ENCODE data around the gene RANBP1. TPM values are rescaled to one million over a fixed set of nuclear protein-coding genes. Genes with fewer than 3 reads are reported as not detected.
"Not testable (repeated sequence)": the region's sequence is repeated elsewhere in the genome, so short reads cannot be mapped to it uniquely, and the experiment has no call there.

Gene RANBP1
- total RNA-seq, 1 donor, result 90.5 TPM

GRCh38 chr22:20148414-20148813, 32.5 kb downstream of the RANBP1 start:
- no peak for DNase-seq (ENCODE audit: low read depth in 2 of 3, low spot score in 2 of 3)

GRCh38 chr22:20149257-20150250, 33.6 kb downstream of the RANBP1 start:
- DNase-seq (ENCODE audit: low read depth in 2 of 3, low spot score in 2 of 3), result no peak

- no peak for DNase-seq (ENCODE audit: low read depth in 2 of 3, low spot score in 2 of 3)
Measured at GRCh38 chr22:20150381-20151275, 34.7 kb downstream of the RANBP1 start, which contains the start of gene CCDC188. TSS of gene CCDC188 (minus strand) at chr22:20151055. CDS start at chr22:20150986, 69 bp downstream.

- DNase-seq (ENCODE audit: low read depth in 2 of 3, low spot score in 2 of 3), result no peak
Measured at GRCh38 chr22:20151276-20151588, 35.3 kb downstream of the RANBP1 start.

GRCh38 chr22:20152464-20152890, 36.6 kb downstream of the RANBP1 start:
- DNase-seq (ENCODE audit: low read depth in 2 of 3, low spot score in 2 of 3), result no peak

GRCh38 chr22:20153945-20154344, 38.0 kb downstream of the RANBP1 start:
- DNase-seq (ENCODE audit: low read depth in 2 of 3, low spot score in 2 of 3), result no peak

GRCh38 chr22:20154602-20155187, 38.8 kb downstream of the RANBP1 start:
- no peak for DNase-seq (ENCODE audit: low read depth in 2 of 3, low spot score in 2 of 3)

- peak in 2 of 3 donors; percentile 57 to 69 for DNase-seq (ENCODE audit: low read depth in 2 of 3, low spot score in 2 of 3)
Measured at GRCh38 chr22:20155330-20156041, 39.6 kb downstream of the RANBP1 start.

GRCh38 chr22:20156042-20156389, 40.1 kb downstream of the RANBP1 start:
- DNase-seq (ENCODE audit: low read depth in 2 of 3, low spot score in 2 of 3), result no peak

GRCh38 chr22:20156611-20157429, 40.9 kb downstream of the RANBP1 start:
- DNase-seq (ENCODE audit: low read depth in 2 of 3, low spot score in 2 of 3), result peak; percentile 75 to 87 (median 85)

GRCh38 chr22:20157430-20158183, 41.7 kb downstream of the RANBP1 start:
- no peak for DNase-seq (ENCODE audit: low read depth in 2 of 3, low spot score in 2 of 3)

- peak in 1 of 3 donors; percentile 50 for DNase-seq (ENCODE audit: low read depth in 2 of 3, low spot score in 2 of 3)
Measured at GRCh38 chr22:20158391-20159036, 42.6 kb downstream of the RANBP1 start.

- peak in 2 of 3 donors; percentile 81 to 97 for DNase-seq (ENCODE audit: low read depth in 2 of 3, low spot score in 2 of 3)
Measured at GRCh38 chr22:20159076-20159475, 43.2 kb downstream of the RANBP1 start.

GRCh38 chr22:20159531-20159930, 43.6 kb downstream of the RANBP1 start:
- not testable (repeated sequence) for DNase-seq (ENCODE audit: low read depth in 2 of 3, low spot score in 2 of 3)

- DNase-seq (ENCODE audit: low read depth in 2 of 3, low spot score in 2 of 3), result no peak
Measured at GRCh38 chr22:20160041-20160440, 44.1 kb downstream of the RANBP1 start.

GRCh38 chr22:20164863-20165262, 49.0 kb downstream of the RANBP1 start:
- no peak for DNase-seq (ENCODE audit: low read depth in 2 of 3, low spot score in 2 of 3)

- DNase-seq (ENCODE audit: low read depth in 2 of 3, low spot score in 2 of 3), result no peak
Measured at GRCh38 chr22:20165421-20165820, 49.5 kb downstream of the RANBP1 start.

GRCh38 chr22:20165913-20166312, 50.0 kb downstream of the RANBP1 start:
- no peak for DNase-seq (ENCODE audit: low read depth in 2 of 3, low spot score in 2 of 3)
